DMS114 treated with DMSO at 0.1 percent for 48 hours (cell line): ENCODE measurements around the gene PROM2.
"Not testable (repeated sequence)": the region's sequence is repeated elsewhere in the genome, so short reads cannot be mapped to it uniquely, and the experiment has no call there.

Experiments used
- DNase-seq: peaks from one replicate; lab custom pipeline; 2025; ENCODE audit not compliant: unreplicated experiment; lab: John Stamatoyannopoulos, UW

The PROM2 gene

GRCh38 chr2:95274291-95275150 lies at the start of gene PROM2:
Gene PROM2, plus strand, starts transcription at chr2:95274449. Its CDS starts 137 bp downstream, at chr2:95274586.
- no peak for DNase-seq

- no peak for DNase-seq
Observed at GRCh38 chr2:95225658-95226057, 48.6 kb upstream of the PROM2 start.

- peak; percentile 31 for DNase-seq
Observed at GRCh38 chr2:95231723-95232122, 42.5 kb upstream of the PROM2 start.

GRCh38 chr2:95232232-95232631 lies 42.0 kb upstream of the PROM2 start:
- DNase-seq: no peak

GRCh38 chr2:95234286-95234785 lies 39.9 kb upstream of the PROM2 start:
- DNase-seq: no peak

GRCh38 chr2:95234816-95235215 lies 39.4 kb upstream of the PROM2 start:
- DNase-seq: no peak

- no peak for DNase-seq
Observed at GRCh38 chr2:95238131-95238530, 36.1 kb upstream of the PROM2 start.

GRCh38 chr2:95240091-95240490 lies 34.2 kb upstream of the PROM2 start:
- DNase-seq: no peak

- DNase-seq: no peak
Observed at GRCh38 chr2:95240556-95240955, 33.7 kb upstream of the PROM2 start.

GRCh38 chr2:95242084-95242483 lies 32.2 kb upstream of the PROM2 start:
- not testable (repeated sequence) for DNase-seq

GRCh38 chr2:95258271-95258670 lies 16.0 kb upstream of the PROM2 start:
- DNase-seq: no peak

- no peak for DNase-seq
Observed at GRCh38 chr2:95260028-95261023, 13.9 kb upstream of the PROM2 start.

- no peak for DNase-seq
Observed at GRCh38 chr2:95261602-95262001, 12.6 kb upstream of the PROM2 start.

- DNase-seq: no peak
Observed at GRCh38 chr2:95262896-95263542, 11.2 kb upstream of the PROM2 start.

GRCh38 chr2:95264624-95265023 lies 9.6 kb upstream of the PROM2 start:
- no peak for DNase-seq

GRCh38 chr2:95265182-95265581 lies 9.1 kb upstream of the PROM2 start:
- no peak for DNase-seq

GRCh38 chr2:95266781-95267430 lies 7.3 kb upstream of the PROM2 start:
- no peak for DNase-seq

- DNase-seq: no peak
Observed at GRCh38 chr2:95267458-95268210, 6.6 kb upstream of the PROM2 start.

GRCh38 chr2:95268211-95269035 lies 5.8 kb upstream of the PROM2 start:
- DNase-seq: no peak
